Keratinocyte (primary cell): ENCODE results near the gene RASSF7.

Experiments used
- CTCF ChIP-seq, 3 experiments: IDR thresholded peaks in 1 of 3; conservative IDR thresholded peaks in 1 of 3; optimal IDR thresholded peaks in 1 of 3; 2 replicates in 2 of 3; 3 replicates in 1 of 3; pipeline versions ENCODE3 to v1.5.1; 2011; ENCODE audit warnings: low read length in 3 of 3, mild to moderate bottlenecking in 3 of 3, moderate library complexity in 2 of 3, control low read depth in 1 of 3, inconsistent platforms in 1 of 3; ENCODE audit not compliant: insufficient read depth in 2 of 3; ENCODE audit errors: extremely low read depth in 1 of 3
- EZH2 ChIP-seq: IDR thresholded peaks from one replicate; pipeline ENCODE4 v1.6.1; 2012; ENCODE audit warnings: inconsistent platforms, mild to moderate bottlenecking, low read length, moderate library complexity

- TF ChIP-seq CTCF (optimal IDR thresholded peaks at IDR 0.05 in 1 of 3, IDR thresholded peaks at IDR 0.05 in 1 of 3, conservative IDR thresholded peaks at IDR 0.05 in 1 of 3; ENCODE audit: extremely low read depth in 1 of 3, insufficient read depth in 2 of 3, low read length in 3 of 3) = no peak
- TF ChIP-seq EZH2 = no peak
These were observed 11.0 kb downstream of the RASSF7 start for GRCh38 chr11:571802-572185.
